Prostate gland (tissue), 2 donors: Measurements from ENCODE around the gene NLGN4X. TPM values are rescaled to one million over a fixed set of nuclear protein-coding genes. Genes with fewer than 3 reads are reported as not detected.

Experiments used
- DNase-seq: peaks from one replicate; pipeline ENCODE4 v3.0.0-alpha.2; 2019; ENCODE audit warnings: low spot score
- H3K27ac ChIP-seq, 2 donors: fragments of 200-600 bp; sonication (generic); 2 replicates each; pipeline ENCODE4 v1.5.1; 2017 to 2019
- H3K27me3 ChIP-seq: fragments of 200-600 bp; sonication (generic); replicated peaks from 2 replicates; pipeline ENCODE4 v1.5.1; 2019; ENCODE audit not compliant: insufficient read depth
- H3K36me3 ChIP-seq, 2 donors: fragments of 200-600 bp; sonication (generic); 1 replicate in 1 of 2; 2 replicates in 1 of 2; pipeline versions ENCODE4 v1.5.1 to v1.8.1; 2017 to 2019
- H3K4me1 ChIP-seq: fragments of 200-600 bp; sonication (generic); replicated peaks from 2 replicates; pipeline ENCODE4 v1.5.1; 2019
- H3K4me3 ChIP-seq, 2 donors: fragments of 200-600 bp; sonication (generic); 2 replicates each; pipeline ENCODE4 v1.5.1; 2017 to 2019
- H3K9me3 ChIP-seq: fragments of 200-600 bp; sonication (generic); 2 replicates; pipeline ENCODE4 v1.5.1; 2017
- POLR2A ChIP-seq: fragments of 450-650 bp; IDR thresholded peaks from one replicate; pipeline ENCODE4 v1.6.1; 2016; ENCODE audit warnings: antibody characterized with exemption, mild to moderate bottlenecking
- POLR2AphosphoS5 ChIP-seq: sonication (generic); formaldehyde crosslinking; IDR thresholded peaks from one replicate; pipeline ENCODE4 v1.6.1; 2017; ENCODE audit warnings: antibody characterized with exemption
- WGBS: methylation state at CpG from one replicate; pipeline ENCODE4 v1.1.5; 2018; 5-methylcytosine and 5-hydroxymethylcytosine counted together
- intact Hi-C: fragments of 100-400 bp; cut with DNase I; formaldehyde crosslinking; loops from one replicate; pipeline ENCODE4 v1.14.2; 2022
- total RNA-seq, 2 donors: library from RNA; depleted of rRNA; stranded (reverse); fragments of >200 nt; gene quantifications; one replicate each; pipeline ENCODE4 v1.1.0, GENCODE V29; 2016
- TF ChIP-seq, protein P1 (sequence below), 4 experiments: fragments of 200-600 bp in 2 of 4; fragments of 450-650 bp in 2 of 4; sonication (generic) in 2 of 4; IDR thresholded peaks; 1 replicate in 3 of 4; 2 replicates in 1 of 4; pipeline ENCODE4 v1.5.1; 2016 to 2019; ENCODE audit warnings: antibody characterized with exemption in 4 of 4, mild to moderate bottlenecking in 2 of 4, moderate library complexity in 2 of 4

NLGN4X gene
- total RNA-seq, 2 donors from 2014 or later = 0.36 to 13.2 TPM

DNA sequence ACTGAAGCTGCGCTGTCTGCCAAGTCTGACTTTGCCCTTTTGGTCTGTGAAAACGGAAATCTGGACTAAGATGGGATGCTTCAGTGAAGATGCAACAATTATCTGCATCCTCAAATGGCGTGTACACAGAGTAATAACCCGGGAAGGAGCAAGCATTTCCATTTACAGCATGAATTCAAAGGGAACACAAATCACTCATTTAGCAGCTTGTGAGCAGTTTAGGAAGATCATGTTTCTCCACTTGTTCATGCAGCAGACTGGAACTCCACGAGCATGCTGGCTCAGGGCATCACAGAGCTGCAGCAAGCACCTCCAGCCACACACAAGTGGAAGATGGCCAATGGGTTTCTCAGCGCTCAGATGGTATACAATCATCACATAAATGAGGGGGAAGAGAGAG, 175.5 kb downstream of the NLGN4X start:
- H3K4me3 ChIP-seq = no peak overlapping the region
- no peak for DNase-seq
- H3K27me3 ChIP-seq = no peaks in the 10 kb centered on the region
- no peaks in the 10 kb centered on the region for H3K9me3 ChIP-seq
- TF ChIP-seq POLR2AphosphoS5 = no peak
- TF ChIP-seq, protein P1, sequence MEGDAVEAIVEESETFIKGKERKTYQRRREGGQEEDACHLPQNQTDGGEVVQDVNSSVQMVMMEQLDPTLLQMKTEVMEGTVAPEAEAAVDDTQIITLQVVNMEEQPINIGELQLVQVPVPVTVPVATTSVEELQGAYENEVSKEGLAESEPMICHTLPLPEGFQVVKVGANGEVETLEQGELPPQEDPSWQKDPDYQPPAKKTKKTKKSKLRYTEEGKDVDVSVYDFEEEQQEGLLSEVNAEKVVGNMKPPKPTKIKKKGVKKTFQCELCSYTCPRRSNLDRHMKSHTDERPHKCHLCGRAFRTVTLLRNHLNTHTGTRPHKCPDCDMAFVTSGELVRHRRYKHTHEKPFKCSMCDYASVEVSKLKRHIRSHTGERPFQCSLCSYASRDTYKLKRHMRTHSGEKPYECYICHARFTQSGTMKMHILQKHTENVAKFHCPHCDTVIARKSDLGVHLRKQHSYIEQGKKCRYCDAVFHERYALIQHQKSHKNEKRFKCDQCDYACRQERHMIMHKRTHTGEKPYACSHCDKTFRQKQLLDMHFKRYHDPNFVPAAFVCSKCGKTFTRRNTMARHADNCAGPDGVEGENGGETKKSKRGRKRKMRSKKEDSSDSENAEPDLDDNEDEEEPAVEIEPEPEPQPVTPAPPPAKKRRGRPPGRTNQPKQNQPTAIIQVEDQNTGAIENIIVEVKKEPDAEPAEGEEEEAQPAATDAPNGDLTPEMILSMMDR (IDR thresholded peaks at IDR 0.05) = no peak
- no peak for TF ChIP-seq POLR2A
- no peak overlapping the region for H3K27ac ChIP-seq
- H3K36me3 ChIP-seq = no peaks in the 10 kb centered on the region
- intact Hi-C loops = no loop called here
- WGBS = 23% methylated on average over 4 of the region's 6 CpGs
- H3K4me1 ChIP-seq = no peaks in the 10 kb centered on the region

DNA sequence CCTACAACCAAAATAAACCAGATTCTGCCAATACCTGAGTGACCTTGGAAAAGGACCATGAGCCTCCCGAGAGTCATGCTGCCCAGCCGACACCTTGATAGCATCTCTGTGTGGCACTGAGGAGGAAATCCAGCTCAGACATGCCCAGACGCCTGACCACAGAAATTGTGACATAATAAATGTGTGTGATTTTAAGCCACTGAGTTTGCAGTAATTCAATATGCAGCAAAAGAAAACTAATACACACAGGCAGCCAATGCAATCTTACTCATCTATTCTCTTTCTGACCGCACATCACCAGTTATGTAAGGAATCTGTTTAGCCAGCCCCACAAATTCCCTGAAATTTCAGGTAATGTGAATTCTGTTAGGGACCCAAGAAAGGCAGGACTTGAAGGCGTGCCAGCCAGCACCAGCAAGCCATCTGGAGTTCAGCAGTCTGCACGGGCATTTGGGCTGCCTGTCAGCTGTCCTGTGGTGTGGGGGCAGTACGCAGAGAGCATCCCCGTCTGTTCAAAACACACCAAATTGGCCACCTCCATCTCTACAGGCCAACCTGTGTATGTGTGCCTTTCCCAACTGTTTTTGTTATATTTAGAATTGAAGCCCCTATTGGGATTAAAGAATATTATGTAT, 176.4 kb downstream of the NLGN4X start:
- no peak for DNase-seq
- 39% methylated on average over 6 of the region's 8 CpGs for WGBS
- Histone ChIP-seq H3K27me3 (no peaks in the 10 kb centered on the region), H3K4me3 (no peak overlapping the region), H3K27ac (no peak overlapping the region), H3K9me3 (no peaks in the 10 kb centered on the region), H3K36me3 (no peaks in the 10 kb centered on the region), H3K4me1 (no peaks in the 10 kb centered on the region)
- intact Hi-C loops = no loop called here
- no peak for TF ChIP-seq POLR2A
- TF ChIP-seq, protein P1 (IDR thresholded peaks at IDR 0.05) = no peak
- TF ChIP-seq POLR2AphosphoS5 = no peak

DNA sequence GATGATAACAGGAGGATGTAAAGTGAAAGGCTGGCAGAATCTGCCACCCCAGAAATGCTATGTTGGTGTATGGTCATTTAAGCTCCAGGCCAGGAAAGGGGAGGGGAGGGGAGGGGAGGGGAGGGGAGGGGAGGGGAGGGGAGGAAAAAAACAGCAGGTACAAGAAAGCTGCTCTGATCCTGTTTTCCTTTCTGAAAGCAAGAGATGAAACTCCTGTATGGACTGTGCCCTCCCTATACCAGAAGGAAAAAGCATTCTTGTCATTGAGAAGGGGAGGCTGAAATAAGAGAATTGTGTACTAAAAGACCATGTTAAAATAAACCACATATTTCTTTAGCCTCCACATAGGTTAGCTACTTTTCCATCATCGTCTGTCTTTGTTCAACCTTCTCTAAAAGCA, 179.5 kb downstream of the NLGN4X start:
- intact Hi-C loops = no loop called here
- whole genome bisulfite sequencing = 90% methylated on average over 1 of the region's 1 CpG

DNA sequence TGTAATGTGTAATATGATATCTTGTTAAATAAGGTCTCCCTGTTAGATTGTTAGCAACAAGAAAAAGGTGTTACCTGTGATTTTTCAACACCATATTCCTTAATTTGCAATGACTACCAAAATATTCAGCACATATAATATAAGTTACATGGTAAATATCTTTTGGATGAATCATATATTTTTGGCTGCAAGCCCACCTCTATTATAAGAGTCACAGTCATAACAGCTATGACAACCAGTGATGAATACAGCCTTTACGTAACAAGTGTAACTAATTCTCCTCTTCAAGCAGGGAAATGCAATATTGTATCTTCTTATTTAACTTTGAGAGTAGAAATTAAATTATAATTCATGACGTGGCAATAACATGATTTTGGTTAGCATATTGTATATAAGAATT, 187.0 kb downstream of the NLGN4X start:
- H3K4me1 ChIP-seq = no peaks in the 10 kb centered on the region
- no peak overlapping the region for H3K4me3 ChIP-seq
- H3K27ac ChIP-seq = no peak overlapping the region
- no peak for DNase-seq
- H3K9me3 ChIP-seq = no peaks in the 10 kb centered on the region
- no peaks in the 10 kb centered on the region for H3K36me3 ChIP-seq
- intact Hi-C loops = no loop called here
- TF ChIP-seq, protein P1 (IDR thresholded peaks at IDR 0.05) = no peak
- TF ChIP-seq POLR2AphosphoS5 = no peak
- no peaks in the 10 kb centered on the region for H3K27me3 ChIP-seq
- 84% methylated on average over 2 of the region's 2 CpGs for WGBS

More for the DNA sequence above, 179.5 kb downstream of the NLGN4X start:
- H3K9me3 ChIP-seq = no peaks in the 10 kb centered on the region
- TF ChIP-seq, protein P1 (IDR thresholded peaks at IDR 0.05) = no peak
- TF ChIP-seq POLR2A = no peak
- TF ChIP-seq POLR2AphosphoS5 = no peak
- no peak overlapping the region for H3K27ac ChIP-seq
- H3K36me3 ChIP-seq = no peaks in the 10 kb centered on the region
- DNase-seq = no peak
- no peaks in the 10 kb centered on the region for H3K27me3 ChIP-seq
- H3K4me1 ChIP-seq = no peaks in the 10 kb centered on the region
- no peak overlapping the region for H3K4me3 ChIP-seq

DNA sequence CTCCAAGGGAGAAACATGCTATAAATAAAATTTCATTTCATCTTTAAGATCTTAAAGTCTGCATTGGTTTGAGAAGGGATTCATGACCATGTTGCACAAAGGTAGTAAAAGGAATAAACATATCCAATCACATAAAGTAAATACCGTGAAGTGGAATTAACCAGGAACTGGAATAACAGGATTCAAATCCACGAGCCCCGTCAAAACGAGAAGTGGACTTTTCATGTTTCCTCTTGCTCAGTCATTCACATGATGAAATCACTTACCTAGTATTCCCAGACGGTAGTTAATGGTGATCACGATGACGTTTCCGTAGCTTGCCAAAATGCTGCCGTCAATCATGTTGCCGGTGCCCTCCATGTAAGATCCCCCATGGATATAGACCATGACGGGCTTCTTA, 199.7 kb downstream of the NLGN4X start:
- H3K4me3 ChIP-seq = no peak overlapping the region
- WGBS = 54% methylated on average over 11 of the region's 11 CpGs
- H3K36me3 ChIP-seq = no peaks in the 10 kb centered on the region
- H3K9me3 ChIP-seq = no peaks in the 10 kb centered on the region
- TF ChIP-seq POLR2AphosphoS5 (no peak), POLR2A (no peak)
- TF ChIP-seq, protein P1 (IDR thresholded peaks at IDR 0.05) = no peak
- intact Hi-C loops = no loop called here
- no peaks in the 10 kb centered on the region for H3K4me1 ChIP-seq
- DNase-seq = no peak
- no peaks in the 10 kb centered on the region for H3K27me3 ChIP-seq
- no peak overlapping the region for H3K27ac ChIP-seq
